ENCODE data around the gene RPP38. TPM values are rescaled to one million over a fixed set of nuclear protein-coding genes. Genes with fewer than 3 reads are reported as not detected.

Gene RPP38
- total RNA-seq, 2 donors from 2014 or later: 10.0 to 11.2 TPM

- intact Hi-C loops (cut with DNase I): no loop called here
Observed at GRCh38 chr10:15144788-15145187, 47.6 kb downstream of the RPP38 start.

GRCh38 chr10:15146366-15146765 lies 49.2 kb downstream of the RPP38 start:
- DNase-seq (ENCODE audit: low spot score): no peak
- intact Hi-C loops (cut with DNase I): no loop called here

More at GRCh38 chr10:15144788-15145187, 47.6 kb downstream of the RPP38 start:
- DNase-seq (ENCODE audit: low spot score): no peak

GRCh38 chr10:15147594-15148392 lies 50.6 kb downstream of the RPP38 start:
- no peak for DNase-seq (ENCODE audit: low spot score)
- intact Hi-C loops (cut with DNase I): no loop called here

- DNase-seq (ENCODE audit: low spot score): no peak
- intact Hi-C loops (cut with DNase I): no loop called here
Observed at GRCh38 chr10:15149042-15149771, 52.1 kb downstream of the RPP38 start.

- no peak for DNase-seq (ENCODE audit: low spot score)
- intact Hi-C loops (cut with DNase I): no loop called here
Observed at GRCh38 chr10:15150563-15150962, 53.4 kb downstream of the RPP38 start.

GRCh38 chr10:15152556-15152955 lies 55.4 kb downstream of the RPP38 start:
- DNase-seq (ENCODE audit: low spot score): no peak
- intact Hi-C loops (cut with DNase I): no loop called here

Other genes starting within 250 kb of the RPP38 start
- gene SUV39H2, start 218.5 kb upstream of the RPP38 start, total RNA-seq: 1 to 10 TPM; 7.5 to 9.3 TPM
- 10 to 100 TPM in 1 of 2 donors, 1 to 10 TPM in 1; 8.7 to 12.0 TPM for gene DCLRE1C, start 143.3 kb upstream of the RPP38 start, total RNA-seq
- not detected for gene MEIG1, start 138.0 kb upstream of the RPP38 start, total RNA-seq
- 1 to 10 TPM; 1.3 to 1.9 TPM for gene OLAH, start 53.4 kb upstream of the RPP38 start, total RNA-seq
- gene ACBD7, start 8.6 kb upstream of the RPP38 start, total RNA-seq: under 1 TPM in 1 of 2 donors, not detected in 1; 0.46 TPM
- gene NMT2, start 71.3 kb downstream of the RPP38 start, total RNA-seq: 10 to 100 TPM; 15.1 to 18.9 TPM